IPS-NIHi11 (cell line): ENCODE measurements around the gene SPATA33.

Experiments
- DNase-seq: peaks from one replicate; pipeline ENCODE4 v3.0.0; 2012; ENCODE audit warnings: mixed read lengths, low spot score

SPATA33 gene

GRCh38 chr16:89657442-89658220, at the start of gene SPATA33, which contains the start of gene CHMP1A:
Gene SPATA33, plus strand, starts transcription at chr16:89657836. Its CDS starts 76 bp downstream, at chr16:89657912.
Gene CHMP1A, minus strand, starts transcription at chr16:89657708. Its CDS starts 120 bp downstream, at chr16:89657588.
- peak; percentile 100 for DNase-seq

GRCh38 chr16:89607937-89608740, 49.5 kb upstream of the SPATA33 start:
- DNase-seq = no peak

DNA sequence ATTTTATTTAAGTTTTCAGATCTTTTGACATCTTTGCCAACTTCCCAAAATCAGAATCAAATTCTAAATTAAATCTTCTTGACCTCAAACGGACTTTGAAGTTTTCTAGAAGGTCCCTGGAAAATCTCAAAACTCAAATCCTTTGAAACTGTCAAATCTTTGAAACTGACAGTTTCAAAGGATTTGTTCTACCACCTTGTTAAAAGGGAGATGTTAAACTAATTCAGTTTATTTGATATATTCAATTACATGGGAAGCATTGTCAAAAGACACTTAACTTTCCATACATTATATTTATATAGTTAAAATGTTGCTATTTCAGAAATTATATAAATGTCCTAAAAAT, 47.6 kb upstream of the SPATA33 start:
- DNase-seq = no peak

- no peak for DNase-seq
Measured at GRCh38 chr16:89612415-89613166, 45.0 kb upstream of the SPATA33 start.

DNA sequence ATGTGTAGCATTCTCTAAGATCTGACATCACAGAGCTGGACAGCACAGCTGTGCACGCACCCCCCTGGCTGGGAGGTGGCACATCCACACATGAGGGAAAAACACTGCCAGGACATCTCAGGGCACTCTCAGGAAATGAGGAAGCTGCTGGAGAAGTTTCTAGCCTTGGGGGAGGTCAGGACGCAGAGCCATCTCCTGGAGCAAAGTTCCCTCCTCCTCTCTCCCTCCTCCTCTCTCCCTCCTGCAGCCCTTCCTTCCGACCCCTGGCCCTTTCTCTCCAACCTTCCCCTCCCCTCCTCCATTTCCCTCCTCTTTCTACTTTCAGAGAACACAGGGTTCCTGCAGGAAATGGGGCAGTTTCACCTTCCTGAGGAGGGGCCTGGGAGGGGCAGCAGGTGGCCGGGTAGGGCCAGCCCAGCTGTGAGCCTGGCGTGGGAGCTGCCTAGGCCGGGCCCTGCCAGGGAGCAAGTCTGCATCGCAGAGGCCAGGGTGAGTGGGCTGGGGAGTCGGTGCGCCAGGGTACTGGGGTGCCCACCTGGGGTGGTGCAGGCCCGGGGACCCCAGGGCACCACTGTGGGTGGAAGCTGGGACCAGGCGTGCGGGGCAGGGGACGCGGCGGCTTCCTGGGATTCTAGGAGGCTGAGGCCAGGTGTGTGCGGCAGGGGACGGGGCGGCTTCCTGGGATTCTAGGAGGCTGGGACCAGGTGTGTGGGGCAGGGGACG, 44.2 kb upstream of the SPATA33 start, which contains the start of gene DPEP1:
Gene DPEP1 (plus strand): TSS at position 412 of the 723 bp plus-strand sequence. CDS start 16,769 bp downstream, outside the sequence.
- no peak for DNase-seq

DNA sequence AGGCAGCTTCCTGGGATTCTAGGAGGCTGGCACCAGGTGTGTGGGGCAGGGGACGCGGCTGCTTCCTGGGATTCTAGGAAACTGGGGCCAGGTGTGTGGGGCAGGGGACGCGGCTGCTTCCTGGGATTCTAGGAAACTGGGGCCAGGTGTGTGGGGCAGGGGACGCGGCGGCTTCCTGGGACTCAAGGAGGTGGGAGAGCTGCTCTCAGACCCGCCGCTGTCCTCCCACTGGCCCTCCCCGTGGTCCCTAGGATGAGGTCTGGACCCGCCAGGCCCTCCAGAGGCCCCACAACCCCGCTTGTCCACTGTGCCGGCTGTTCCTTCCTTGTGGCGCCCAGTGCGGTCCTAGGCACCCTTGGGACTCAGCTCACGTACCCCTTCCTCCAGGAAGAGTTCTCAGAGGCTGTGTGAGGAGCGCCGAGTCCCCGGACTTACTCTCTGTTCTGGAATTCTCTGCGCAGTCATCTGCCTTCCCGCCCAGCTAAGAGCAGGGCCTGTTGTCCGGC, 43.6 kb upstream of the SPATA33 start:
- DNase-seq = no peak

DNA sequence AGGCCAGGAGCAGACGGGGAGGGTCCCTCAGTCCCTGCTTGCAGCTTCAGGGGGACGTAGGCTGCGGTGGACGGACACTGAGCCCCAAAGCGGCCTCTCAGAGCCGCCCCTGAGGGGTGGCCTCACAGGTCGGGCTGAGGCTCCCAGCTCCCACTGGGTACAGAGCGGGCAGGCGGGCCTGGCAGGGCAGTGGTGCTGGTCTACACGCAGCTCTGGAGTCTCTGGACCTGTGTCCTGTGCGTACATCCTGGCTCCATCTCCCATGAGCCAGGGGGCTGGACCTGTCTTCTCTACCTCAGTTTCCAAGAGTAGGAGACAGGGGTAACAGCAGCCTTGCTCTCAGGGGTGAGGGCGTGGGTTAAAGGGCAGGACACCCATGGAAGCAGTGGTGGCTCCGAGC, 42.5 kb upstream of the SPATA33 start:
- no peak for DNase-seq

- DNase-seq = peak; percentile 87
Measured at GRCh38 chr16:89615596-89616090, 42.0 kb upstream of the SPATA33 start.

- no peak for DNase-seq
Measured at GRCh38 chr16:89616623-89617022, 41.0 kb upstream of the SPATA33 start.

DNA sequence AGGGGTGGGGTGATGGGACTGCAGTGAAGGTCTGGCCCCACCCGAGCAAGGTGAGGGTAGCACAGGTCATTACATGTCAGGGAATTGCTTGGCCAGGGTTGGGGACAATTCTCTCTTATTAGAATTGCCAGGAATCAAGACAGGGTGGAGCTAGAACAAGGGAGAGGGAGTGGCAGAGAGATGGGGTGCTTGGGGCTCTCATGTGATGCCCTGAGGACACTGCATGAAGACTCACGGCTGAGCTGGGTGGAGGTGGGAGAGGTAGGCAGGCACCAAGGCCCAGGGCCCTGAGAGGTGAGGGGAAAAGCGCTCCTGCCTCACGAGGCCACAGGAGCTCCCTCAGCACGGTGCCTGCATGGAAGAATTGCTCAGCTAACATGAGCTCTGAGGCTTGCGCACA, 40.6 kb upstream of the SPATA33 start:
- no peak for DNase-seq

GRCh38 chr16:89618109-89618998, 39.3 kb upstream of the SPATA33 start:
- no peak for DNase-seq

GRCh38 chr16:89619840-89620239, 37.8 kb upstream of the SPATA33 start:
- no peak for DNase-seq

DNA sequence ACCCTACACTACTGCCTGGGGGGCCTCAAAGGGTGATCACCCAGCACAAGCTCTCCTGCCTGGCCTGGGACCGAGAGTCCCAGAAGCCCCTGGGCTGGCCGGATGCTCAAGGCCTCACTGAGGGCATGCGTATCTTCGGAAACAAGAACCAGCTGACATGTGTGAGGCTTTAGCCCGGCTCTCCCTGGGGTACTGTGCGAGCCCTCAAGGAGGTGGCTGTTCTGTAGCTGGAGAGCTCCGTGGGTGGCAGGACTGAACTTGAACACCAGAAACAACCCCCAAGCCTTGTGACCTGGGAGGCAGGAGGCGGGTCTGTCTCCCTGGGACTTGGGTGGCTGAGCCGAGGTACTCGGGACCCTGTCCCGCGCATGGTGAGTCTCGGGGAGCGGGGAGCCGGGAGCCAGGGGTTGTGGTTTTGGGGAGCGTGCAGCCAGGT, 37.2 kb upstream of the SPATA33 start:
- DNase-seq = no peak

DNA sequence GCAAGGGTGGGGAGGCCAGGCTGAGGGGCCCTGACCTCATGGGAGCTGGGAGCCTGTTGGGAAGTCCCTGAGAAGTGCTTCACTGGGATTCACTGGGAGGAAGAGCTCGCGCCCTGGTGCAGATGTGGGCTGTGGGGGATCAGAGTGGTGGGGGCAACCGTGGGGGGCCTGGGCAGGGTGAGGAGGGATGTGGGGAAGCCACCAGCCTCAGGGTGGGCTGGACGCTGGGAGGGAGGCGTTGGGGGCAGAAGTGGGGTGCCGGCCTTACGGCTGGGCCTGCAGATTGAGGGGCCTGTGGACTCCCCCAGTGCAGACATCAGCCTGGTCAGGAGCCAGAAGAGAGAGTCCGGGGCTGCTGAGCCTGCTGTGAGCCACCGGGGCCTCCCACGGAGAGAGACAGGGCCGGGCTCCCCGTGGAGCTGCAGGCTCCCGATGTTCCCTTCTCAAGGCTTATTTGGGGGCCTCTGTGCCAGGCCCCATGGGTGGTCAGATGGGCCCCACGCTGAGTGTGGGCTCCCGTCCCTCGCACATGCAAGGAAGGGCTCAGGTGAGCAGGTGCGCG, 36.4 kb upstream of the SPATA33 start:
- DNase-seq = no peak

- DNase-seq = no peak
Measured at GRCh38 chr16:89621698-89622409, 35.8 kb upstream of the SPATA33 start.

GRCh38 chr16:89623511-89624261, 34.0 kb upstream of the SPATA33 start:
- DNase-seq = no peak

GRCh38 chr16:89624777-89625761, 32.6 kb upstream of the SPATA33 start:
- DNase-seq = no peak
